GM23338 (cell line): ENCODE measurements around the gene RPS14. TPM values are rescaled to one million over a fixed set of nuclear protein-coding genes. Genes with fewer than 3 reads are reported as not detected.

Experiments
- ATAC-seq: fragments of 200-7000 bp; cut with Tn5 transposase; 3 replicates; pipeline ENCODE4 v1.9.1; 2020
- DNase-seq: peaks from one replicate; pipeline ENCODE4 v3.0.0-alpha.2; 2015; ENCODE audit warnings: low spot score
- H2AFZ ChIP-seq: fragments of 200-600 bp; sonication (generic); 2 replicates; pipeline ENCODE4 v1.8.0; 2016; ENCODE audit warnings: antibody characterized with exemption, mild to moderate bottlenecking, moderate library complexity
- H3F3A ChIP-seq: fragments of 200-600 bp; sonication (generic); replicated peaks from 2 replicates; pipeline ENCODE4 v1.8.0; 2017; ENCODE audit warnings: antibody characterized with exemption, mixed run types, low read depth
- H3K27ac ChIP-seq: fragments of 200-600 bp; sonication (generic); 2 replicates; pipeline ENCODE4 v1.6.1; 2016; ENCODE audit warnings: low read depth
- H3K27me3 ChIP-seq: fragments of 200-600 bp; sonication (generic); 2 replicates; pipeline ENCODE4 v1.8.0; 2016; ENCODE audit warnings: mild to moderate bottlenecking, mixed run types, moderate library complexity; ENCODE audit not compliant: insufficient read depth
- H3K36me3 ChIP-seq: fragments of 200-600 bp; sonication (generic); 2 replicates; pipeline ENCODE4 v1.8.0; 2016; ENCODE audit warnings: mild to moderate bottlenecking; ENCODE audit not compliant: insufficient read depth
- H3K4me1 ChIP-seq: fragments of 200-600 bp; sonication (generic); 2 replicates; pipeline ENCODE4 v1.8.0; 2016; ENCODE audit warnings: mild to moderate bottlenecking, moderate library complexity; ENCODE audit not compliant: insufficient read depth
- H3K4me2 ChIP-seq: fragments of 200-600 bp; sonication (generic); 2 replicates; pipeline ENCODE4 v1.7.1; 2017; ENCODE audit warnings: mixed run types
- H3K4me3 ChIP-seq: fragments of 200-600 bp; sonication (generic); 2 replicates; pipeline ENCODE4 v1.6.1; 2016; ENCODE audit warnings: mixed run types
- H3K79me2 ChIP-seq: fragments of 200-600 bp; sonication (generic); replicated peaks from 2 replicates; pipeline ENCODE4 v1.8.0; 2017; ENCODE audit warnings: mild to moderate bottlenecking; ENCODE audit not compliant: insufficient read depth
- H3K9me2 ChIP-seq: fragments of 200-600 bp; sonication (generic); 2 replicates; pipeline ENCODE4 v1.8.0; 2017; ENCODE audit not compliant: insufficient read depth
- H4K20me1 ChIP-seq: fragments of 200-600 bp; sonication (generic); replicated peaks from 2 replicates; pipeline ENCODE4 v1.8.0; 2017; ENCODE audit warnings: mild to moderate bottlenecking; ENCODE audit not compliant: insufficient read depth
- H3K27ac Mint-ChIP-seq: 2 replicates; pipeline ENCODE4 v1.8.0; 2020; ENCODE audit warnings: inconsistent platforms, mild to moderate bottlenecking, moderate library complexity, mixed read lengths
- H3K27me3 Mint-ChIP-seq: 3 replicates; pipeline ENCODE4 v1.8.0; 2022; ENCODE audit warnings: low read depth, mild to moderate bottlenecking, moderate library complexity, mixed read lengths, inconsistent platforms; ENCODE audit not compliant: insufficient read depth, poor library complexity
- H3K36me3 Mint-ChIP-seq: 3 replicates; pipeline ENCODE4 v1.8.0; 2021; ENCODE audit warnings: low read depth, mild to moderate bottlenecking, inconsistent platforms, moderate library complexity, mixed read lengths
- H3K4me1 Mint-ChIP-seq: 3 replicates; pipeline ENCODE4 v1.8.0; 2020; ENCODE audit warnings: mild to moderate bottlenecking, inconsistent platforms, mixed read lengths
- H3K4me3 Mint-ChIP-seq: 3 replicates; pipeline ENCODE4 v1.8.0; 2021; ENCODE audit warnings: moderate library complexity, mild to moderate bottlenecking, inconsistent platforms, mixed read lengths
- H3K9me3 Mint-ChIP-seq: 3 replicates; pipeline ENCODE4 v1.8.0; 2020; ENCODE audit warnings: moderate library complexity, mild to moderate bottlenecking, inconsistent platforms, mixed read lengths
- CTCF ChIP-seq, 2 experiments: fragments of 200-600 bp in 1 of 2; sonication (generic) in 1 of 2; conservative IDR thresholded peaks; 2 replicates each; pipeline versions ENCODE4 v1.5.1 to v1.6.1; 2016 to 2017; ENCODE audit warnings: antibody characterized with exemption in 2 of 2, low read depth in 2 of 2, mild to moderate bottlenecking in 2 of 2, moderate library complexity in 1 of 2
- ETS1 ChIP-seq: IDR thresholded peaks from 2 replicates; pipeline ENCODE4 v1.6.1; 2016; ENCODE audit warnings: antibody characterized with exemption
- EZH2 ChIP-seq: fragments of 200-600 bp; sonication (generic); IDR thresholded peaks from one replicate; pipeline ENCODE4 v1.8.0; 2017; ENCODE audit warnings: antibody characterized with exemption, mild to moderate bottlenecking, low read depth; ENCODE audit not compliant: unreplicated experiment
- JUNB ChIP-seq: IDR thresholded peaks from one replicate; pipeline ENCODE4 v1.6.1; 2016; ENCODE audit warnings: antibody characterized with exemption; ENCODE audit not compliant: unreplicated experiment
- NANOG ChIP-seq: IDR thresholded peaks from 2 replicates; pipeline ENCODE4 v1.6.1; 2016; ENCODE audit warnings: antibody characterized with exemption, borderline replicate concordance
- POLR2AphosphoS5 ChIP-seq: IDR thresholded peaks from 2 replicates; pipeline ENCODE4 v1.6.1; 2016; ENCODE audit warnings: antibody characterized with exemption, low read depth
- REST ChIP-seq: IDR thresholded peaks from one replicate; pipeline ENCODE4 v1.6.1; 2018; ENCODE audit warnings: antibody characterized with exemption; ENCODE audit not compliant: unreplicated experiment
- ZNF114 ChIP-seq: fragments of 250-450 bp; sonication (Bioruptor Pico); IDR thresholded peaks from 2 replicates; pipeline ENCODE4 v1.5.0; 2020; ENCODE audit warnings: mild to moderate bottlenecking, moderate library complexity
- ZNF331 ChIP-seq: fragments of 250-450 bp; sonication (Bioruptor Pico); IDR thresholded peaks from 2 replicates; pipeline ENCODE4 v1.5.0; 2020; ENCODE audit warnings: low read depth, mild to moderate bottlenecking, moderate library complexity
- polyA plus RNA-seq: library from polyadenylated mRNA; unstranded; fragments of >200 nt; fragmentation: Nextera tagmentation; extraction: Ambion mirVana; gene quantifications from 2 replicates; pipeline ENCODE4 v1.2.1, GENCODE V29; 2016
- total RNA-seq: library from RNA; depleted of rRNA; stranded (reverse); fragments of >200 nt; shearing (Covaris generic); gene quantifications from 2 replicates; pipeline ENCODE4 v1.2.3, GENCODE V29; 2014

The RPS14 gene
- total and polyA plus RNA-seq, 2 experiments from 2014 or later, result 1,443 to 2,790 TPM

GRCh38 chr5:150458802-150459557 lies 9.4 kb upstream of the RPS14 start:
- ATAC-seq, result peak; percentile 74
- peaks cover 3% of the 10 kb centered on the region; the same call in 1 of the 3 replicates for H3K36me3 Mint-ChIP-seq
- H3F3A ChIP-seq, result peaks cover 7% of the 10 kb centered on the region
- H3K4me1 Mint-ChIP-seq, result peaks cover 43% of the 10 kb centered on the region
- no peak overlapping the region for H3K27ac Mint-ChIP-seq
- H4K20me1 ChIP-seq, result no peaks in the 10 kb centered on the region
- H3K27me3 ChIP-seq, result no peaks in the 10 kb centered on the region
- H3K9me2 ChIP-seq, result no peaks in the 10 kb centered on the region
- peak overlapping the region; percentile 48; the same call in 1 of the 2 replicates for H3K4me2 ChIP-seq
- peak; percentile 64 to 94 for TF ChIP-seq CTCF (conservative IDR thresholded peaks at IDR 0.05; ENCODE audit: low read depth in 2 of 2)
- TF ChIP-seq ZNF114 (CRISPR knock-in tag), result no peak
- H3K4me3 ChIP-seq, result 0 out of 2 replicates have a peak overlapping the region, but pooled peaks have one; percentile 29
- H3K27ac ChIP-seq, result no peak overlapping the region
- H3K36me3 ChIP-seq, result no peaks in the 10 kb centered on the region
- peak; percentile 79 for DNase-seq
- no peaks in the 10 kb centered on the region for H3K79me2 ChIP-seq
- no peak overlapping the region for H3K4me3 Mint-ChIP-seq
- H3K9me3 Mint-ChIP-seq, result no peaks in the 10 kb centered on the region
- H2AFZ ChIP-seq, result peak overlapping the region; percentile 86
- peaks cover 25% of the 10 kb centered on the region for H3K27me3 Mint-ChIP-seq
- peaks cover 41% of the 10 kb centered on the region for H3K4me1 ChIP-seq

- Histone ChIP-seq H3K79me2 (no peaks in the 10 kb centered on the region), H3K27me3 (no peaks in the 10 kb centered on the region), H3K27ac (no peak overlapping the region), H3K4me2 (no peak overlapping the region), H3K9me2 (no peaks in the 10 kb centered on the region), H3K36me3 (no peaks in the 10 kb centered on the region), H3K4me3 (no peak overlapping the region), H4K20me1 (no peaks in the 10 kb centered on the region), H2AFZ (no peak overlapping the region), H3K4me1 (peaks cover 35% of the 10 kb centered on the region), H3F3A (peaks cover 4% of the 10 kb centered on the region; the same call in 1 of the 2 replicates)
- TF ChIP-seq REST, result no peak
- no peak for TF ChIP-seq ETS1
- TF ChIP-seq JUNB, result no peak
- TF ChIP-seq NANOG, result no peak
- no peak for TF ChIP-seq ZNF331 (CRISPR knock-in tag)
- TF ChIP-seq ZNF114 (CRISPR knock-in tag), result no peak
- TF ChIP-seq CTCF (conservative IDR thresholded peaks at IDR 0.05; ENCODE audit: low read depth in 2 of 2), result no peak
- no peak for TF ChIP-seq POLR2AphosphoS5
- no peak for TF ChIP-seq EZH2
- H3K27me3 Mint-ChIP-seq, result peaks cover 18% of the 10 kb centered on the region
- H3K36me3 Mint-ChIP-seq, result peaks cover 3% of the 10 kb centered on the region; the same call in 1 of the 3 replicates
- peaks cover 36% of the 10 kb centered on the region for H3K4me1 Mint-ChIP-seq
- H3K27ac Mint-ChIP-seq, result no peak overlapping the region
- no peak for DNase-seq
- H3K4me3 Mint-ChIP-seq, result no peak overlapping the region
- H3K9me3 Mint-ChIP-seq, result no peaks in the 10 kb centered on the region
- ATAC-seq, result no peak
Measured at GRCh38 chr5:150457562-150458240, 8.2 kb upstream of the RPS14 start.
